ENCODE data around the gene TDRD7.

DNA sequence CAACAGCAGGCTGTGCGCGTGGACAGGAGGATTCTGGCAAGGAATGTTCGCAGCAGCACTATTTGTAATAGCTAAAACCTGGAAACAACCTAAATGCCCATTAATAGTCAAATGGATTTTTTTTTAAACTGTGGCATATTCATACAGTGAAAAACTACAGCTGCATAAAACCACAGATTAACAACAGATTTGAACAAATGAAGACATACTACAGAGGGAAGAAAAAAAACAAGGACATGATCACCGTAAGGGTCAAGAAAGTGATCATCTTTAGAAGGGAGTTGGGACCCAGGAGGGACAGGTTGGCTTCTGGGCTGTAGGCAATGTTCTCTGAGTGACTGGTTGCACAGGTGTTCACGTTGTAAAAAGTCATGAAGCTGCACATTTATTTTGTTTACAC, 88.4 kb downstream of the TDRD7 start:
- TF ChIP-seq, protein P1, sequence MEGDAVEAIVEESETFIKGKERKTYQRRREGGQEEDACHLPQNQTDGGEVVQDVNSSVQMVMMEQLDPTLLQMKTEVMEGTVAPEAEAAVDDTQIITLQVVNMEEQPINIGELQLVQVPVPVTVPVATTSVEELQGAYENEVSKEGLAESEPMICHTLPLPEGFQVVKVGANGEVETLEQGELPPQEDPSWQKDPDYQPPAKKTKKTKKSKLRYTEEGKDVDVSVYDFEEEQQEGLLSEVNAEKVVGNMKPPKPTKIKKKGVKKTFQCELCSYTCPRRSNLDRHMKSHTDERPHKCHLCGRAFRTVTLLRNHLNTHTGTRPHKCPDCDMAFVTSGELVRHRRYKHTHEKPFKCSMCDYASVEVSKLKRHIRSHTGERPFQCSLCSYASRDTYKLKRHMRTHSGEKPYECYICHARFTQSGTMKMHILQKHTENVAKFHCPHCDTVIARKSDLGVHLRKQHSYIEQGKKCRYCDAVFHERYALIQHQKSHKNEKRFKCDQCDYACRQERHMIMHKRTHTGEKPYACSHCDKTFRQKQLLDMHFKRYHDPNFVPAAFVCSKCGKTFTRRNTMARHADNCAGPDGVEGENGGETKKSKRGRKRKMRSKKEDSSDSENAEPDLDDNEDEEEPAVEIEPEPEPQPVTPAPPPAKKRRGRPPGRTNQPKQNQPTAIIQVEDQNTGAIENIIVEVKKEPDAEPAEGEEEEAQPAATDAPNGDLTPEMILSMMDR (IDR thresholded peaks at IDR 0.05): no peak
- TF ChIP-seq POLR2AphosphoS5 (IDR thresholded peaks at IDR 0.05): no peak
